ENCODE results near the gene TUT4.

Gene TUT4

GRCh38 chr1:52532247-52532646 is 20.6 kb downstream of the TUT4 start:
- no peak for DNase-seq (ENCODE audit: low read depth in 2 of 2)

- no peak for DNase-seq (ENCODE audit: low read depth in 2 of 2)
These were observed 21.5 kb downstream of the TUT4 start for GRCh38 chr1:52531249-52531872.

- DNase-seq (ENCODE audit: low read depth in 2 of 2), result no peak
These were observed 22.2 kb downstream of the TUT4 start for GRCh38 chr1:52530563-52531144.

- no peak for DNase-seq (ENCODE audit: low read depth in 2 of 2)
These were observed 29.5 kb downstream of the TUT4 start for GRCh38 chr1:52523376-52523775.

GRCh38 chr1:52520148-52520547 is 32.7 kb downstream of the TUT4 start:
- no peak for DNase-seq (ENCODE audit: low read depth in 2 of 2)

DNA sequence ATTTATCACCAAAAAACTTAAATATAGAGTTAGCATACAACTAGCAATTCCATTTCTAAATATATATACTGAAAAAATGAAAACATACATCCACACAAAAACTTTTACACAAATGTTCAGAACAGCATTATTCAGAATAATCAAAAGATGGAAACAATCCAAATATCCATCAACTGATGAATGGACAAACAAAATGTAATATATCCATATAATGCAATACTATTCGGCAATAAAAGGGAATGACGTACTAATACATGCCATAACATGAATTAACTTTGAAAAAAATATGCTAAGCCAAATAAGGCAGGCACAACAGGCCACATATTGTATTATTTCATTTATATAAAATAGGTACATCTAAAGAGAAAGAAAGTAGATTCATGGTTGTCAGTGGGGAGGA is 33.9 kb downstream of the TUT4 start:
- DNase-seq (ENCODE audit: low read depth in 2 of 2), result no peak

DNA sequence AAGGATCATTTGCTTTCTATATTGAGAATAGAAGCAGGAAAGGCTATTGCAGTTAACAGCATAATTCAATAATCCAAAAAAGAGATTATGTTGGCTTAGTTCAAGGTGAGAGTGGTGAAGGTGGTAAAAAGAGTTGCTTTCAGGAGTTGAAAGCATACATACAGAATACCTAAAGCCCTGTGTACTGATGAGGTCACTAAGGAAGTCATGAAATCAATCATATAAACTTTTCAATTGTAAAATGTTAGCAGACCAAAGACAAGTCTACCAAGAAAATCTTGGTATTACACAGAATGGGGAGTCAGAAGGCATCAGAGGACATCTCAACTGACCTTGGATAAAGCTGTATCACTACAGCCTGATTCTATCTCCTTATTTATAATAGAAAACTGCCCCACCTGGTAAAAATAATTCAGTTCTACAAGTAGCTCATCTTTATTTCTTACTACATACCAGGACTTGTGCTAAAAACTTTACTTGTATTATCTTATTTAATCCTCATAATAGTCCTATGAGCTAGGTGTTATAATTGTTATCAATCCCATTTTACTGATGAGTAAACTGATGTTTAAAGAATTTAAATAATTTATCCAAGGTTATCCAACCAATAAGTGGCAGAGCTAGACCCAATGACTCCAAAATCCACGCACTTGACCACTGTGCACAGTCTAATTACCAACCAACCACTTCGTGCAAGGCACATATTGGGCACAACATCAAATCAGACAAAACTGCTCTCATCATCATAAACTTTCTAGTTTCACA is 40.9 kb downstream of the TUT4 start:
- no peak for DNase-seq (ENCODE audit: low read depth in 2 of 2)

DNA sequence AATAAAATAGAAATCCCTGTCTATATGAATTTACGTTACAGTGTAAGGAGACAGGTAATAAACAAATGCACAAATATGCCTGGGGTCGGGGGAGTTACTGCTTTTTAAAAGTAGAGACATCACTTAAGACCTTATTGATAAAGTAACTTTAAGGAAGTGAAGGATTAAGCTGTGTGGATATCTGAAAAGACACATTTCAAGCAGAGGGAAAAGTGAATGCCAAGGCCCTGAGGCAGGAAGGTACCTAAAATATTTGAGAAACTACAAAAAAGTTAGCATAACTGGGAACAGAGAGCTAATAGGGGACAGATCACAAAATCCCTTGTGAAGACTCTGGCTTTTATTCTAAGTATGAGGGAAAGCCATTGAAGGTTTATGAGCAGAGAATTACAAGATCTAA is 41.5 kb downstream of the TUT4 start:
- DNase-seq (ENCODE audit: low read depth in 2 of 2), result no peak

GRCh38 chr1:52506920-52507546 is 45.9 kb downstream of the TUT4 start:
- DNase-seq (ENCODE audit: low read depth in 2 of 2), result no peak

DNA sequence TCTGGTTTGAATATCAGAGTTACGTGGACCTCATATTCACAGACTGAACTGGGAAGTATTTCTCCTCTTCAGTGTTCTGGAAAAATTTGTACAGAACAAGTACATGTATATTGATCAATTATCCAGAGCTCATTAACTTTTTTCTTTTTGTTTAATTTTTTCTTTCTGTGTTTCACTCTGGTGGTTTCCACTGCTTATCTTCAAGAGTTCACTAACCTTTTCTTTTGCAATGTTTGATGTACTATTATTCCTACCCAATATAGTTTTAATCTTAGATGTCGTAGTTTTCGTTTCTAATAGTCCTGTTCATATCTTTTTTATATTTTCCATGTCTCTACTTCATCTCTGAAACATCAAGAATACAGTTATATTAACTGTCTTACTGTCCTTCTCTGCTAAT is 46.5 kb downstream of the TUT4 start:
- no peak for DNase-seq (ENCODE audit: low read depth in 2 of 2)

DNA sequence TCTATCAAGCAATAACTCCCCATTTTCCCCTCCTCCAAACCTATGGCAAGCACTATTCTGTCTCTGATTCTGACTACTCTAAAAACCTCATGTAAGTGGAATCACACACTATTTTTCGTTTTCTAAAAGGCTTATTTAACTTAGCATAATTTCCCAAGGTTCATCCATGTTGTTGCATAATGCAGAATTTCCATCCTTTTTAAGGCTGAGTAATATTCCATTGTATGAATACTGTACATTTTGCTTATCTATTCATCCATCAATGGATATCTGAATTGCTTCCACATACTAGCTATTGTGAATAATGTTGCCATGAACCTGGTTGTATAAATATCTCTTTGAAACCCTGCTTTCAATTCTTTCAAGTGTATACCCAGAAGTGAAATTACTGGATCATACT is 48.2 kb downstream of the TUT4 start:
- DNase-seq (ENCODE audit: low read depth in 2 of 2), result no peak

DNA sequence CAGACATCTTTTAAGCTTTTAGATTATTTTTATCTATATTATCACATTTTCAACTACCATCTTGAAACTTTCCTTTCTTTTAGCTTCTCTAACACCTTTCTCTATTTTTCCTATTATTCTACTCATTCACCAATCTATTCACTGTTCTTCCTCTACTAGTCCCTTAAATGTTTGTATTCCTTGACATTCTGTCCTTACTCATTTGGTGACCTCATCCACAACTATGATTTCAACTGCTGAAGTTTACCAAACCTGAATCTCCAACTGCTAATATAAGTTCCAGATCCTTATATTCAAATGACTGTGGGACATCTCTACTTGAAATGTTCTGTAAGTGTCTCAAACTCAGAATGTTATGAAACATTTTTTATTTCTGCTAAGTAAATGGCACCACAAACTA is 49.2 kb downstream of the TUT4 start:
- DNase-seq (ENCODE audit: low read depth in 2 of 2), result no peak

- DNase-seq (ENCODE audit: low read depth in 2 of 2), result no peak
These were observed 50.1 kb downstream of the TUT4 start for GRCh38 chr1:52502789-52503188.

DNA sequence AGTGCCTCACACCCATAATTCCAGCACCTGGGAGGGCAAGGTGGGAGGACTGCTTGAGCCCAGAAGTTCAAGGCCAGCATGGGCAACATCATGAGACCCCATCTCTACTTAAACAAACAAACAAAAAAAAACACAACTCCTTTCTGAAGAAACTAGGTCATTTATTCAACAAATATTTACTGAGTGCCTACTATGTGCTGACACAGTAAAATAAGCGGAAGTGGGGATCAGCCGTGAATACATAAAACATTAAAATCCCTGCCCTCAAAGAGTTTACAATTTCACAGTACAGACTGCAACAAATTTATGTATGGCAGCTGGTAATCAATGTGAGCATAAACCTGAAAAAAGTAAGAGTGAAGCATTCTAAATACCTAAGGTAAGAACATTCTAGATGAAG is 65.3 kb downstream of the TUT4 start:
- no peak for DNase-seq (ENCODE audit: low read depth in 2 of 2)

DNA sequence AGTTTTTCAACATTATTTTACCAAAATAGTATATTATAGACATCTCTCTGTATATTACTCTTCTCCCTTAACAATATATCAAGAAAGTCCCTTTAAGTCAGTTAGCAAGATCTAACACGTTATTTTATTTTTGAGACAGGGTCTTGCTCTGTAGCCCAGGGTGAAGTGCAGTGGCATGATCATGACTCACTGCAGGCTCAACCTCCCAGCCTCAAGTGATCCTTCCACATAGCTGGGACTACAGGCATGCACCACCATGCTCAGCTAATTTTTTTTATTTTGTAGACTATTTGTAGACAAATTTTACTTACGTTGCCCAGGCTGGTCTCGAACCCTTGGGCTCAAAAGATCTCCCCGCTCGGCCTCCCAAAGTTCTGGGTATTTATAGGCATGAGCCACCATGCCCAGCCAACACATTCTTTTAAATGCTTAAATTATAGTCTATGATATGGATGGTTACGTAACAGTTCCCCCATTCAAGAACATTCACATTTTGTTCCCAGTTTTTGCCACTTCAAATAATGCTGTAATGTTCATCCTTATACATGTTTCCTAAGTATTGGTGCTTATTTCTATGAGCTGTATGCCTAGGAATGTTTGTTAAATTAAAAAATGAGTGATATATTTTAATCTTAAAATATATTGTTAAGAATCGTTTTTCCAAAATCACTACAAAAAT is 70.4 kb downstream of the TUT4 start:
- no peak for DNase-seq (ENCODE audit: low read depth in 2 of 2)

DNA sequence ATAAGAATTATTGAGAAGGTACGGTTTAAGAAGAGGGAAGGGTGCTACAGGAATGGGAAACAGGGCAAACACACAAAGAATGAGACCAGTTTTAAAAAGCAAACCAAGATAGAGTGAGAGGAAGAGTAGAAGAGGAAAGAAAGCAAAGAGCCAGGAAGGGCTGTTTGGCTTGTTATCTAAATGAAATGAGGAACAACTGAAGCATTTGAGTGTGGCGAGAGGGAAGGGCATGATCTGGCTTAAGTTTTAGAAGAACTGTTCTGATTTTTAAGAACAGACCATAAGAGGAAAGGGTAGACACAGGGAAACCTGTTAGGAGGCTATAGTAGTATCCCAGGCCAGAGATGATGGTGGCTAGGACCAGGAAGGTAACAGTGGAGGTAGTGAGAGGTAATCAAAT is 73.8 kb downstream of the TUT4 start:
- DNase-seq (ENCODE audit: low read depth in 2 of 2), result no peak

GRCh38 chr1:52477876-52478275 is 75.0 kb downstream of the TUT4 start:
- DNase-seq (ENCODE audit: low read depth in 2 of 2), result no peak

DNA sequence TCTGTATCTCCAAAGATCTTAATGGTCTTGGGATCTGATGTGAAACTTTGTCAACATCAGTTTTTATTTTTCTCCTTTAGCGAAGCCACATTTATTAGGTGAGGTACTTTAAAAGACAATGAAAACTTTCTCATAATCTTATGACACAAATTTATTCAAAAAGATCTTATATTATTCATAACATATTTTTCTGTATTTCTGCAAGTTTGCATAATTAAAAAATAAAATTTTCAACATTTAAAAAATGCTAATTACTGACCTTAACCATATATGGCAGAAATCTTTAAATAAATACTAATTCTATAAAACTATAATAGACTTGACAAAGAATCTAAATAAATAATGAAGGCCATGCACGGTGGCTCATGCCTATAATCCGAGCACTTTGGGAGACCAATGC is 75.9 kb downstream of the TUT4 start:
- no peak for DNase-seq (ENCODE audit: low read depth in 2 of 2)

GRCh38 chr1:52474807-52475206 is 78.1 kb downstream of the TUT4 start:
- DNase-seq (ENCODE audit: low read depth in 2 of 2), result no peak

- DNase-seq (ENCODE audit: low read depth in 2 of 2), result no peak
These were observed 79.9 kb downstream of the TUT4 start for GRCh38 chr1:52473039-52473438.

- no peak for DNase-seq (ENCODE audit: low read depth in 2 of 2)
These were observed 80.5 kb downstream of the TUT4 start for GRCh38 chr1:52472384-52472783.

DNA sequence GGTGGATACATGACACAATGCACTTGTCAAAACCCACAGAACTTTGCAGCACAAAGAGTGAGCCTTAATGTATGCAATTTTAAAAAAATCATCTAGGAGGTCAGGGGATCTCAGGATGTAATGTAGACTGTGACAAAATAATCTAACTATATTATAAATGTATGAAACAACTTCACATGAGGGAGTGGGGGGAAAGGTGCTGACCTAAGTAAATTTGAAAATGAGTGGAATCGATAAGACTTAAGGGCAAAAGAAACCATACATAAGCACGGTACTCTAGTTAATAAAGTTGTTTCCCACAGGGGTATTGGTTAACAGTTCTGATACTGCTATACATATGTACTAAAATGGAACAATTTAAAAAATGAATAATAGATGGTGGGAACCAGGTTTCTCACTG is 83.8 kb downstream of the TUT4 start:
- DNase-seq (ENCODE audit: low read depth in 2 of 2), result no peak
